GM12873 (cell line): ENCODE data around the gene SERPINB10.

Experiments
- TF ChIP-seq, protein P1 (sequence below): IDR thresholded peaks from 2 replicates; pipeline ENCODE4 v1.5.1; 2012; ENCODE audit warnings: low read depth, mild to moderate bottlenecking, moderate library complexity, low read length, control low read depth; ENCODE audit not compliant: insufficient read depth; ENCODE audit errors: missing control alignments

The SERPINB10 gene, protein sequence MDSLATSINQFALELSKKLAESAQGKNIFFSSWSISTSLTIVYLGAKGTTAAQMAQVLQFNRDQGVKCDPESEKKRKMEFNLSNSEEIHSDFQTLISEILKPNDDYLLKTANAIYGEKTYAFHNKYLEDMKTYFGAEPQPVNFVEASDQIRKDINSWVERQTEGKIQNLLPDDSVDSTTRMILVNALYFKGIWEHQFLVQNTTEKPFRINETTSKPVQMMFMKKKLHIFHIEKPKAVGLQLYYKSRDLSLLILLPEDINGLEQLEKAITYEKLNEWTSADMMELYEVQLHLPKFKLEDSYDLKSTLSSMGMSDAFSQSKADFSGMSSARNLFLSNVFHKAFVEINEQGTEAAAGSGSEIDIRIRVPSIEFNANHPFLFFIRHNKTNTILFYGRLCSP

DNA sequence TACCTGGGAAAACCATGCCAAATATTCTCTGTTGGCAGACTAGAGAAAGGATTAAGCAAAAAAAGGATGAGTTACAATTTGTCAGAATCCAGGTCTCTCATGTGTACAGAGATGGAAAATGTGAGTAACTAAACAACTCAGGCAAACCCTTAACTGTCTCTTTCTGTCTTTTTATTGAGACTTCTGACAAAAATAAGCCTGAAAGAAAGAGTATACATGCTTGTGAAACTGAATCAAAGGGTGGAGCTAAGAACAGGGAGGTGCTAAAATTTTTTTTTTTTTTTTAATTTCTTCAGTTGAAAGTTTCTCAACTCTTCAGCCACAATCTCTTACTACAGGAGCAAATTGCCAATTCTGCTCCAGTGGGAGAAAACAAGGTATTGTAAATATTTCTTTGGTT, at the start of gene SERPINB10:
Gene SERPINB10, plus strand, starts transcription at position 295 of the 400 bp plus-strand sequence. CDS start 7,553 bp downstream, outside the sequence.
- TF ChIP-seq, protein P1, sequence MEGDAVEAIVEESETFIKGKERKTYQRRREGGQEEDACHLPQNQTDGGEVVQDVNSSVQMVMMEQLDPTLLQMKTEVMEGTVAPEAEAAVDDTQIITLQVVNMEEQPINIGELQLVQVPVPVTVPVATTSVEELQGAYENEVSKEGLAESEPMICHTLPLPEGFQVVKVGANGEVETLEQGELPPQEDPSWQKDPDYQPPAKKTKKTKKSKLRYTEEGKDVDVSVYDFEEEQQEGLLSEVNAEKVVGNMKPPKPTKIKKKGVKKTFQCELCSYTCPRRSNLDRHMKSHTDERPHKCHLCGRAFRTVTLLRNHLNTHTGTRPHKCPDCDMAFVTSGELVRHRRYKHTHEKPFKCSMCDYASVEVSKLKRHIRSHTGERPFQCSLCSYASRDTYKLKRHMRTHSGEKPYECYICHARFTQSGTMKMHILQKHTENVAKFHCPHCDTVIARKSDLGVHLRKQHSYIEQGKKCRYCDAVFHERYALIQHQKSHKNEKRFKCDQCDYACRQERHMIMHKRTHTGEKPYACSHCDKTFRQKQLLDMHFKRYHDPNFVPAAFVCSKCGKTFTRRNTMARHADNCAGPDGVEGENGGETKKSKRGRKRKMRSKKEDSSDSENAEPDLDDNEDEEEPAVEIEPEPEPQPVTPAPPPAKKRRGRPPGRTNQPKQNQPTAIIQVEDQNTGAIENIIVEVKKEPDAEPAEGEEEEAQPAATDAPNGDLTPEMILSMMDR: no peak

DNA sequence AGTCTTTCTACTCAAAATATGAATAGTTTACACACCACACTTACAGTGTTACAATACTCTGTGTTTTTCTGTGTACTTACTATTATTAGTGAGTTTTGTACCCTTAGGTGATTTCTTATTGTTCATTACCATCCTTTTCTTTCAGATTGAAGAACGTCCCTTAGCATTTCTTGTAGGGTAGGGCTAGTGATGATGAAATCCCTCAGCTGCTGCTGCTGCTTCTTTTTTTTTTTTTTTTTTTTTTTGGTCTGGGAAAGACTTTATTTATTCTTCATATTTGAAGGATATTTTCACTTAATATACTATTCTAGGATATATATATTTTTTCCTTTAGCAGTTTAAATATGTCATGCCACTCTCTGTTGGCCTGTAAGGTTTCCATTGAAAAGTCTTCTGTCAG, 49.3 kb upstream of the SERPINB10 start:
- TF ChIP-seq, protein P1: no peak

DNA sequence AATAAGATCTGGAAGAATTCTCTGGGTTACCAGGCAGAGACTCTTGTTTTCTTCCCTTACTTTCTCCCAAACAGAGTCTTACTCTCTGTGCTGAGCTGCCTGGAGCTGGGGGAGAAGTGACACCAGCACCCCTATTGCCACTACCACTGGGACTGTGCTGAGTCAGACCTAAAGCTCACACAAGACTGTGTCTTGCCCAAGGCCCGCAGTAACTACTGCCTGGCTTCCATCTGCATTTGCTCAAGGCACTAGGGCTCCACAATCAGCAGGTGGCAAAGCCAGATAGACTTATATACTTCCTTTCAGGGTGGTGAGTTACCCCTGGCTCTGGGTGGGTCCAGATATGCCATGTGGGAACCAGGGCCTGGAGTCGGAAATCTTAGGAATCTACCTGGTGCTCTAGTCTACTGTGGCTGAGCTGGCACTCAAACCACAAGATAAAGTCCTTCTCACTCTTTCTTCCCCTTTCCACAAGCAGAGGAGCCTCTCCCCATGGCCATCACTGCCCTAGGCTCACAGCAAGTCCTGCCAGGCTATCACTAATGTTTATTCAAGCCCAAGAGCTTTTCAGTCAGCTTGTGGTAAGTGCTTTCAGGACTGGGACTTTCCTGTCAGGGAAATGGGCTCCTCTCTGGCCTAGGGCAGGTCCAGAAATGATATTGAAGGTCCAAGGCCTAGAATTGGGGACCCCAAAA, 47.8 kb upstream of the SERPINB10 start:
- TF ChIP-seq, protein P1: no peak

DNA sequence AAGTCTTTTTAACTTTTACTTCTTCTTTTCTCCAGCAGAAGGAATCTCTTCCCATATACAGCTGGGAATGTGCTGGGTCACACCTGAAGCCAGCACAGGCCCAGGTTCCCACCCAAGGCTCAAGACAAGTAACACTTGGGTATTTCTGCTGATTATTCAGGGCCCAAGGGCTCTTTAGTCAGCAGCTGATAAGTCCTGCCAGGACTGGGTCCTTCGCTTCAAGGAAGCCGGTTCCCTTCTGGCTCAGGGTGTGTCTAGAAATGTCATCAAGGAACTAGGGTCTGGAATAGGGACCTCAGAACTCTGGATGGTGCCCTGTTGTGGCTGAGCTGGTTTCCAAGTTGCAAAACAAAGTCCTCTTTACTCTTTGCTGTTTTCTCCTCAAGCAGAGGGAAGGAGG, 47.2 kb upstream of the SERPINB10 start:
- TF ChIP-seq, protein P1: no peak

DNA sequence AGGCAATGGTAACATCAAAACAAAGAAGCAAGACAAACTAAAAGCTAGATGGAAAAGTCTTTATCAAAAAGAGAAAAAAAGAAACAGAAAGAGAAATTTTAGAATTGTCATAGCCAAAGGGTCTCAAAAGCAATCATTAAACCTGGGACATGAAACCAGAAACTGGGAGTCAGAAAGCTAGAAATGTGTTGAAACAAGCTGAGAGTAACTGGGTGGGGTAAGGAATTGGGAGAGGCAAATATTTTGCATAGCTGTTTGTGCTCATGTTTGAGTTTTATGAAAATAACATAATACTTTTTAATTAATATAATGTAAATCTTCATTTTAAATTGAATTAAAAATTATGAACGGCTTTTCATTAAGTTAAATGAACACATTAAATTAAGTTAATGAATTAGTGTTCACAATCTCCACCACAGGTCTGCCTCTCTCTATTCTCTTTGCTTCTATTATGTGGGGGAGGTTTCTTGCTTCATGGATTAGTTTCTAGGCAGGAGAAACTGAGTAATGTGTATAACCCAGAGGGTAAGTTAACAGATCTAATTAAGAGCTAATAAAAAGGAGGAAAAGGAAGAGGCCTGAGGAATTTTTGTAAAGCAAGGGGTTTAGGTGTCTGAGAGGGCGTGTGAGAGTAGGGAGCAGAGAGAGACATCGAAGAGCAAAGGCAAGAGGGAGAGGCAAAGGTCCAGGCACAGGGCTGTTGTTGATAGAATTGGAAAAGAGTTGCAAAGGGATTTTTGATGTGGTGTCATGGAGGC, 40.2 kb upstream of the SERPINB10 start:
- TF ChIP-seq, protein P1: no peak

DNA sequence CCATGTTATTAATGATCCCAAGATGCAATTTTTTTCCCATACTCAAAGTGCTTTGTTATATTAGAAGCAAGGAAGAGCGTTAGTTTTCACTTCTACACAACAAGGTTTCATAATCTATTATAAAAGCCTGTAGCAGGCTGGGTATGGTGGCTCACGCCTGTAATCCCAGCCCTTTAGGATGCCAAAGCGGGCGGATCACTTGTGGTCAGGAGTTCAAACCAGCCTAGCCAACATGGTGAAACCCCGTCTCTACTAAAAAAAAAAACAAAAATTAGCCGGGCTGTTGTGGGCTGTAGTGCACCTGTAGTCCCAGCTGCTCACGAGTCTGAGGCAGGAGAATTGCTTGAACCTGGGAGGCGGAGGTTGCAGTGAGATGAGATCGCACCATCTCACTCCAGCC, 39.2 kb upstream of the SERPINB10 start:
- TF ChIP-seq, protein P1: no peak

DNA sequence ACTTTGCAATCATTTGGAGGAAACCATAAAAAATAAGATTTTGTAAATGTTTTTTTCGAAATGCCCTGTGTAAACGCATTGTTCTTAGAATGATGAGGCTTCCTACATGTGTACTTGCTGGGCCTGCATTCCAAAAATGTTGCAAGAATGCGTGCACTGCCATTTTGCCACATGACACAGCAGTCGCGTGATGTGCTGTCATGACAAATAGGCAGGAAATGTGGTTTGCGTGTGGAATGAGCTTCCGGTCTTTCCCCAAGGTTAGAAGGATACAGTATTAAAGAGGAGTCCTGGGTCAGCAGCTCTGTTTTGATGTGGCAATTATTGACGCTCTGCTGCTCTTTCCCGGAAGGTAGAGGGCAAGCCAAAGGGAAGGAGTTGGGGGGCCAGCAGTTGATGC, 38.4 kb upstream of the SERPINB10 start:
- TF ChIP-seq, protein P1: no peak
